Coronary artery (tissue), 2 donors: ENCODE measurements around the gene AADACL4.

Experiments used
- DNase-seq: peaks from one replicate; pipeline ENCODE4 v3.0.0-alpha.2; 2017; ENCODE audit warnings: low spot score
- H3K27ac ChIP-seq, 2 donors: fragments of 200-600 bp; sonication (generic); one replicate each; pipeline ENCODE4 v1.5.1; 2016 to 2019
- H3K4me3 ChIP-seq: fragments of 200-600 bp; sonication (generic); 2 replicates; pipeline ENCODE4 v1.5.1; 2016; ENCODE audit warnings: mild to moderate bottlenecking, moderate library complexity
- CTCF ChIP-seq: fragments of 200-600 bp; sonication (generic); IDR thresholded peaks from one replicate; pipeline ENCODE4 v1.5.1; 2019; ENCODE audit warnings: antibody characterized with exemption

The AADACL4 gene

DNA sequence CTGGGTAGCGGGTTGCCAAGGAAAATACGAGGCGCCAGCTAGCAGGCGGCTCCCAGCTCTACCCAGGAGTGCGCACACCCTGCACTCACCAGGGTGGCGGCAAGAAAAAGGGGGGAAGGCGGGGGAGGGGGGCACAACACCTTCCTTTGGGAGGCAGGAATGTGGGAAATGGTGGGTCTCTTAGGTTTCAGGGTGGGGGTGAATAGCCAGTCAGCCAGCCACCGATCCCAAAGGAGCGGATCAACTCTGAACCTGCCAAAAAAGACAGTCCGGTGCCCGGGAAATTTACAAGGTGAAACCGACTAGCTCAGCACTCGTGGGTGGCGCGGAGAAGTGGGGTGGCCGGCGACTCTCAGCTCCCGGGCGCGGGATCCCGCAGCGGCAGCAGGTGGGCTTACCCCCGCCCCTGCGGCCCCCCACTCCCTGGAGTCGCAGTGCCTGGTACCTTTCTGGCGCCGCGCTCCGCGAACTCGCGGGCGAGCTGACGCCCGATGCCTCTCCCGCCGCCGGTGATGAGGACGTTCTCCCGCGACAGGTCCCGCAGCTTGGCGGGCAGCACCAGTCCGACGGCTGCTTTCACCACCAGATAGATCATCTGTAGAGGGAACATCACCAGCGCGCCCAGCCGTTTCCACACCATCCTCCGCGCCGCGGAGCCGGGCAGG lies 27.0 kb upstream of the AADACL4 start:
- no peak for TF ChIP-seq CTCF
- peak overlapping the region; percentile 97 for H3K4me3 ChIP-seq
- H3K27ac ChIP-seq = peak overlapping the region; percentile 98 to 99
- no peak for DNase-seq

GRCh38 chr1:12617511-12617900 lies 26.4 kb upstream of the AADACL4 start:
- no peak for TF ChIP-seq CTCF
- no peak for DNase-seq

GRCh38 chr1:12617901-12618660 lies 25.8 kb upstream of the AADACL4 start, which contains the start of gene DHRS3:
Gene DHRS3 (minus strand): TSS chr1:12618210. CDS start chr1:12617348, 862 bp downstream.
- peak within 1 kb of the TSS; percentile 98 to 99 for H3K27ac ChIP-seq
- peak within 1 kb of the TSS; percentile 97 for H3K4me3 ChIP-seq
- peak; percentile 94 for DNase-seq
- TF ChIP-seq CTCF = no peak

More at GRCh38 chr1:12617511-12617900, 26.4 kb upstream of the AADACL4 start:
- Histone ChIP-seq H3K27ac (peak overlapping the region; percentile 98 to 99), H3K4me3 (peak overlapping the region; percentile 97)

GRCh38 chr1:12618661-12618964 lies 25.3 kb upstream of the AADACL4 start:
- Histone ChIP-seq H3K4me3 (peak overlapping the region; percentile 97), H3K27ac (peak overlapping the region; percentile 97 to 98)
- no peak for TF ChIP-seq CTCF
- DNase-seq = no peak

DNA sequence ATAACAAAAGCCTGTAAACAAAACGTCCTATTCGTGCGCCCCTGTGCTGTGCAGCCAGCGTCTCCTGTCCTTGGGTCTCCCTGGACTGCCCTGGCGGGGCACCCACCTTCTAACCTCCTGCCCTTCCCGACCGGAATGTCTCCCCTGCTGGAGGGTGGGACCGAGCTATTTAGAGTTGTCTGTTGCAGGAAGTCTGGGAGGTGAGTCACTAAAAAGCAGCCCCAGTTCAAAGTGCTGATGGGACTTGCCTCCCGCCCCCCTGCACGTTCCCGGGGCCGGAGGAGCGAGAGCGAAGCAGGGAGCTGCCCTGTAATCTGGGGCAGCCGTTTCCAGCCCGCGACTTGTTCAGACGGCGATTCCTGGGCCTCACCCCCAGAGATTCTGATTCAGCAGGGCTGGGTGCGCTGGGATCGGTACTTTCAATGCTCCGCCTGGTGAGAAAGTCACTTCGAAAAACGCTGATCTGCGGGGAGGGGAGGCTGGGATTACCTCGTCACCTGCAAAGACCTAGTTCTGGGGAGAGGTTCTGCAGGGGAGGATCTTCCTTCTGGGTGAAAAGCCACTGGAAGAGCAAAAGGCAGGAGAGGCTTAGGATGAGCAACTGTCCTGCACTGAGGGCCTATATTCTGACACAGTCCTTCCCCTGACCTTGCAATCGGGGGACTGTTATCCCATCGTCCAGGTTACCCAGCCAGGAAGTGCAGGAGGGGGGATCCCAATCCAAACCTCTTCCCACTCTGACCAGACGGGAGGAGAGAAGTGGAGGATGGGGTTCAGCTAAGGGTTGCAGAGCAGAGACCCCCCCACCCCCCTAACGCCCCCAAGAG lies 24.7 kb upstream of the AADACL4 start:
- Histone ChIP-seq H3K27ac (peak overlapping the region; percentile 97 to 98), H3K4me3 (peak overlapping the region; percentile 97)
- no peak for TF ChIP-seq CTCF
- peak; percentile 93 for DNase-seq

- peak; percentile 88 for TF ChIP-seq CTCF
- Histone ChIP-seq H3K4me3 (peak overlapping the region; percentile 97), H3K27ac (peak overlapping the region; percentile 97 to 98)
- peak; percentile 90 for DNase-seq
These were observed 23.9 kb upstream of the AADACL4 start for GRCh38 chr1:12619792-12620487.
